Ascending aorta (tissue), 2 donors: ENCODE measurements around the gene C16orf92. TPM values are rescaled to one million over a fixed set of nuclear protein-coding genes. Genes with fewer than 3 reads are reported as not detected.
A peak's percentile ranks its signal among the peaks of the same experiment; 100 is the strongest.

Experiments used
- DNase-seq, 2 donors: peaks; one replicate each; pipeline ENCODE4 v3.0.0-alpha.2; 2019; ENCODE audit warnings: low spot score in 2 of 2
- H3K27ac ChIP-seq, 2 donors: fragments of 200-600 bp; sonication (generic); one replicate each; pipeline ENCODE4 v1.5.1; 2016 to 2017; ENCODE audit warnings: mild to moderate bottlenecking in 1 of 2
- H3K27me3 ChIP-seq: fragments of 200-600 bp; sonication (generic); one replicate; pipeline ENCODE4 v1.5.1; 2017
- H3K36me3 ChIP-seq, 2 donors: fragments of 200-600 bp; sonication (generic); one replicate each; pipeline ENCODE4 v1.5.1; 2016
- H3K4me1 ChIP-seq, 2 donors: fragments of 200-600 bp; sonication (generic); one replicate each; pipeline ENCODE4 v1.5.1; 2016 to 2017; ENCODE audit warnings: mild to moderate bottlenecking in 1 of 2
- H3K4me3 ChIP-seq, 2 donors: fragments of 200-600 bp; sonication (generic); one replicate each; pipeline ENCODE4 v1.5.1; 2016 to 2017; ENCODE audit warnings: mild to moderate bottlenecking in 1 of 2
- H3K9me3 ChIP-seq, 2 donors: fragments of 200-600 bp; sonication (generic); one replicate each; pipeline ENCODE4 v1.5.1; 2016
- intact Hi-C: fragments of 100-400 bp; cut with DNase I; formaldehyde crosslinking; loops from one replicate; pipeline ENCODE4 v1.15.1; 2023
- total RNA-seq: library from RNA; depleted of rRNA; stranded (reverse); fragments of >200 nt; gene quantifications from one replicate; pipeline ENCODE4 v1.1.0, GENCODE V29; 2016
- TF ChIP-seq, protein P1 (sequence below), 3 experiments: fragments of 200-600 bp in 2 of 3; fragments of 450-650 bp in 1 of 3; sonication (generic) in 2 of 3; IDR thresholded peaks; one replicate each; pipeline ENCODE4 v1.5.1; 2016 to 2019; ENCODE audit warnings: antibody characterized with exemption in 3 of 3, mild to moderate bottlenecking in 1 of 3, moderate library complexity in 1 of 3

C16orf92 gene
- total RNA-seq, 1 donor from 2014 or later, result not detected

GRCh38 chr16:30041841-30042240 is 18.8 kb downstream of the C16orf92 start:
- Histone ChIP-seq H3K4me1 (no peaks in the 10 kb centered on the region), H3K27ac (no peak overlapping the region), H3K36me3 (no peaks in the 10 kb centered on the region), H3K9me3 (no peaks in the 10 kb centered on the region), H3K27me3 (no peaks in the 10 kb centered on the region), H3K4me3 (no peak overlapping the region)
- intact Hi-C loops, result no loop called here
- no peak for DNase-seq
- TF ChIP-seq, protein P1, sequence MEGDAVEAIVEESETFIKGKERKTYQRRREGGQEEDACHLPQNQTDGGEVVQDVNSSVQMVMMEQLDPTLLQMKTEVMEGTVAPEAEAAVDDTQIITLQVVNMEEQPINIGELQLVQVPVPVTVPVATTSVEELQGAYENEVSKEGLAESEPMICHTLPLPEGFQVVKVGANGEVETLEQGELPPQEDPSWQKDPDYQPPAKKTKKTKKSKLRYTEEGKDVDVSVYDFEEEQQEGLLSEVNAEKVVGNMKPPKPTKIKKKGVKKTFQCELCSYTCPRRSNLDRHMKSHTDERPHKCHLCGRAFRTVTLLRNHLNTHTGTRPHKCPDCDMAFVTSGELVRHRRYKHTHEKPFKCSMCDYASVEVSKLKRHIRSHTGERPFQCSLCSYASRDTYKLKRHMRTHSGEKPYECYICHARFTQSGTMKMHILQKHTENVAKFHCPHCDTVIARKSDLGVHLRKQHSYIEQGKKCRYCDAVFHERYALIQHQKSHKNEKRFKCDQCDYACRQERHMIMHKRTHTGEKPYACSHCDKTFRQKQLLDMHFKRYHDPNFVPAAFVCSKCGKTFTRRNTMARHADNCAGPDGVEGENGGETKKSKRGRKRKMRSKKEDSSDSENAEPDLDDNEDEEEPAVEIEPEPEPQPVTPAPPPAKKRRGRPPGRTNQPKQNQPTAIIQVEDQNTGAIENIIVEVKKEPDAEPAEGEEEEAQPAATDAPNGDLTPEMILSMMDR (IDR thresholded peaks at IDR 0.05), result peak in 2 of 3 experiments; percentile 33 to 51

- H3K4me3 ChIP-seq, result no peak overlapping the region
- intact Hi-C loops, result no loop called here
- TF ChIP-seq, protein P1 (IDR thresholded peaks at IDR 0.05), result no peak
Observed at GRCh38 chr16:30046178-30046577, 23.2 kb downstream of the C16orf92 start.

DNA sequence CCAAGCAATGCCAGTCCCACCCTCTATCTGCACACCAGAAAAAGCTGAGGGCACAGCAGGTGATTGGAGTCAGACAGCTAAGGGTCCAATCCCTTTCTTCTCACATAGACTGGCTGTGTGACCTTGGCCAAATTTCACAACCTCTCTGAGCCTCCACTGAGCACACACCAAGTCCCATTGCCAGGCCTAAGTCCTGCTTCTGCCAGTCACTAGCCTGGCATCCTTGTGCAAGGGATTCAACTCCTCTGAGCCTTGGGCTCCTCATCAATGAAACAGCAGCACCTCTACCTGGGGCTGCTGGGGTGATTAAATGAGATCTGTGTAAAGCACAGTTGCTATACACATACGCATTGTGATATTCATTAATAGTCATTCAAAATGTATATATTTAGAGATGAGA is 23.6 kb downstream of the C16orf92 start:
- DNase-seq, result no peak
- Histone ChIP-seq H3K27me3 (no peaks in the 10 kb centered on the region), H3K36me3 (no peaks in the 10 kb centered on the region), H3K4me3 (no peak overlapping the region), H3K9me3 (no peaks in the 10 kb centered on the region), H3K27ac (no peak overlapping the region), H3K4me1 (no peaks in the 10 kb centered on the region)
- intact Hi-C loops, result no loop called here
- TF ChIP-seq, protein P1 (IDR thresholded peaks at IDR 0.05), result no peak

More at GRCh38 chr16:30046178-30046577, 23.2 kb downstream of the C16orf92 start:
- no peaks in the 10 kb centered on the region for H3K4me1 ChIP-seq
- H3K9me3 ChIP-seq, result no peaks in the 10 kb centered on the region
- H3K36me3 ChIP-seq, result no peaks in the 10 kb centered on the region
- no peak overlapping the region for H3K27ac ChIP-seq
- H3K27me3 ChIP-seq, result no peaks in the 10 kb centered on the region
- no peak for DNase-seq

DNA sequence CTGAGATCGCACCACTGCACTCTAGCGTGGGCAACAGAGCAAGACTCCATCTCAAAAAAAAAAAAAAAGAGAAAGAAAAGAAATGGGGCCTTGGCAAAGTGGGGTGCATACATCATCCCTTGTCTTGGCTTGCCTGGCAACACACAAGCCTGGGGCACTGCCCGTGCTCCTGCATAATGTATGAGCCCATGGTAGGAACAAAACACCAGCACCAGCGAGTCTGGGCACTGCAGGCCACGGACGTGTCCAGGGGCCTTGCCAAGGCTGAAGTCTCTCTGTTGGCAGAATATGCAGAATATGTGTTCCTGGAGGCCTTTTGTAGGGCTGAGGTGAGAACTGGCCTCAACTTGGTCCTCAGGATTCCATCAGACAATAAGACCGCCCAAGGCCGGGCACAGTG is 26.9 kb downstream of the C16orf92 start:
- Histone ChIP-seq H3K27ac (no peak overlapping the region), H3K36me3 (no peaks in the 10 kb centered on the region), H3K9me3 (no peaks in the 10 kb centered on the region), H3K4me3 (no peak overlapping the region), H3K4me1 (peaks cover 0 to 12% of the 10 kb centered on the region in 2 donors), H3K27me3 (no peaks in the 10 kb centered on the region)
- TF ChIP-seq, protein P1 (IDR thresholded peaks at IDR 0.05), result no peak
- intact Hi-C loops, result loop anchor here (5.0 kb wide), 3 partner anchors 42 to 72 kb away; partner anchors contain the start of genes HIRIP3, INO80E, MAPK3 and TBX6
- no peak for DNase-seq

- Histone ChIP-seq H3K36me3 (no peaks in the 10 kb centered on the region), H3K9me3 (no peaks in the 10 kb centered on the region), H3K4me1 (peaks cover 0 to 12% of the 10 kb centered on the region in 2 donors), H3K27me3 (no peaks in the 10 kb centered on the region), H3K4me3 (no peak overlapping the region), H3K27ac (no peak overlapping the region)
- TF ChIP-seq, protein P1 (IDR thresholded peaks at IDR 0.05), result no peak
- intact Hi-C loops, result loop anchor here (5.0 kb wide), 3 partner anchors 41 to 71 kb away; partner anchors contain the start of genes HIRIP3, INO80E, MAPK3 and TBX6
- no peak for DNase-seq
Observed at GRCh38 chr16:30051518-30051917, 28.5 kb downstream of the C16orf92 start.
